HepG2 (cell line): ENCODE measurements around the gene IQCK. TPM values are rescaled to one million over a fixed set of nuclear protein-coding genes. Genes with fewer than 3 reads are reported as not detected.

Experiments
- ATAC-seq: fragments of 200-7000 bp; cut with Tn5 transposase; 3 replicates; pipeline ENCODE4 v1.9.1; 2020; ENCODE audit warnings: mild to moderate bottlenecking, moderate library complexity
- BruUV-seq: library from RNA; stranded (reverse); fragments of 400-500 nt; replicated peaks from 2 replicates; lab custom pipeline; 2021; lab: Mats Ljungman, UMichigan
- CTCF ChIA-PET: fragments of 300-600 bp; formaldehyde crosslinking; extraction: SDS; loops from one replicate; lab custom pipeline; 2021; ENCODE audit warnings: low total read pairs, inconsistent platforms, low intra/inter-chr PET ratio; lab: Yijun Ruan, JAX
- POLR2A ChIA-PET: fragments of 350-600 bp; sonication (Branson Sonifier 250); formaldehyde crosslinking; loops from one replicate; lab custom pipeline; 2020; ENCODE audit warnings: antibody characterized with exemption, inconsistent platforms; lab: Yijun Ruan, JAX
- DNase-seq: peaks from one replicate; pipeline ENCODE4 v3.0.0-alpha.2; 2015; ENCODE audit warnings: low spot score
- FAIRE-seq: peaks from 3 replicates; lab custom pipeline; 2011; peaks lifted over from hg19 to GRCh38; lab: Jason Lieb, UNC
- H2AFZ ChIP-seq: one replicate; pipeline ENCODE4 v1.6.1; 2011; ENCODE audit warnings: low read length, inconsistent platforms
- H3K27ac ChIP-seq: fragments of 300-600 bp; 3 replicates; pipeline ENCODE4 v1.8.0; 2011; ENCODE audit warnings: mixed run types, mild to moderate bottlenecking, mixed read lengths, low read length, inconsistent platforms; ENCODE audit not compliant: insufficient read depth; ENCODE audit errors: extremely low read length
- H3K27me3 ChIP-seq, 2 experiments: fragments of 200-600 bp in 1 of 2; 2 replicates in 1 of 2; 3 replicates in 1 of 2; pipeline versions ENCODE4 v1.6.0 to v1.8.0; 2011; ENCODE audit warnings: low read length in 2 of 2, mild to moderate bottlenecking in 2 of 2, moderate library complexity in 2 of 2, inconsistent platforms in 1 of 2; ENCODE audit not compliant: insufficient read depth in 2 of 2, control insufficient read depth in 1 of 2
- H3K36me3 ChIP-seq, 2 experiments: fragments of 200-600 bp in 1 of 2; replicated peaks in 1 of 2; 2 replicates in 1 of 2; 3 replicates in 1 of 2; pipeline versions ENCODE4 v1.5.1 to v1.8.0; 2011; ENCODE audit warnings: low read length in 2 of 2, inconsistent platforms in 1 of 2; ENCODE audit not compliant: insufficient read depth in 2 of 2, control insufficient read depth in 1 of 2
- H3K4me1 ChIP-seq: 2 replicates; pipeline ENCODE4 v1.5.1; 2012; ENCODE audit warnings: low read length, inconsistent platforms; ENCODE audit not compliant: insufficient read depth
- H3K4me2 ChIP-seq: 2 replicates; pipeline ENCODE4 v1.6.0; 2011; ENCODE audit warnings: low read depth, low read length, inconsistent platforms
- H3K4me3 ChIP-seq, 3 experiments: fragments of 200-600 bp in 1 of 3; sonication (generic), shearing (Covaris generic) in 1 of 3; replicated peaks in 1 of 3; 2 replicates each; pipeline ENCODE4 v1.5.1; 2011 to 2016; ENCODE audit warnings: low read length in 3 of 3, inconsistent platforms in 2 of 3, low read depth in 2 of 3, mild to moderate bottlenecking in 2 of 3, control low read depth in 1 of 3, mixed read lengths in 1 of 3; ENCODE audit not compliant: insufficient read depth in 1 of 3
- H3K79me2 ChIP-seq: one replicate; pipeline ENCODE4 v1.6.1; 2011; ENCODE audit warnings: low read length, inconsistent platforms; ENCODE audit not compliant: insufficient read depth
- H3K9ac ChIP-seq: 2 replicates; pipeline ENCODE4 v1.6.0; 2011; ENCODE audit warnings: mild to moderate bottlenecking, low read depth, low read length, inconsistent platforms; ENCODE audit not compliant: insufficient read depth
- H3K9me3 ChIP-seq: 2 replicates; pipeline ENCODE4 v1.5.1; 2012; ENCODE audit warnings: mild to moderate bottlenecking, low read length
- H4K20me1 ChIP-seq: 2 replicates; pipeline ENCODE4 v1.6.0; 2011; ENCODE audit warnings: inconsistent platforms, mild to moderate bottlenecking, low read length, moderate library complexity; ENCODE audit not compliant: insufficient read depth
- CBX2 ChIP-seq, 2 experiments: fragments of 200-600 bp in 1 of 2; sonication (generic); formaldehyde crosslinking in 1 of 2; IDR thresholded peaks; 2 replicates each; pipeline versions ENCODE4 v1.7.0 to v1.8.1; 2018 to 2022; ENCODE audit warnings: low read depth in 2 of 2, low read length in 1 of 2, mild to moderate bottlenecking in 1 of 2, missing genetic modification reagents in 1 of 2
- EHMT2 ChIP-seq: fragments of 200-600 bp; sonication (generic); IDR thresholded peaks from 2 replicates; pipeline ENCODE4 v1.7.0; 2017; ENCODE audit warnings: antibody characterized with exemption, low read depth, low read length, borderline replicate concordance
- FOSL2 ChIP-seq: sonication (generic); formaldehyde crosslinking; IDR thresholded peaks from 2 replicates; pipeline ENCODE4 v1.4.0; 2020; ENCODE audit warnings: missing genetic modification reagents
- HNF1A ChIP-seq, 2 experiments: sonication (generic) in 1 of 2; formaldehyde crosslinking in 1 of 2; IDR thresholded peaks; 2 replicates each; pipeline versions ENCODE4 v1.4.0 to v1.6.1; 2016 to 2020; ENCODE audit warnings: borderline replicate concordance in 1 of 2, low read depth in 1 of 2, mild to moderate bottlenecking in 1 of 2, missing genetic modification reagents in 1 of 2
- TFDP1 ChIP-seq: IDR thresholded peaks from 2 replicates; pipeline ENCODE4 v1.6.1; 2016; ENCODE audit warnings: missing compliant biosample characterization, missing genetic modification reagents, borderline replicate concordance
- ZNF614 ChIP-seq: IDR thresholded peaks from 2 replicates; pipeline ENCODE4 v1.6.1; 2018; ENCODE audit warnings: missing biosample characterization, missing genetic modification reagents, inconsistent platforms, borderline replicate concordance
- ZNF781 ChIP-seq: sonication (generic); formaldehyde crosslinking; IDR thresholded peaks from 2 replicates; pipeline ENCODE4 v1.5.1; 2020; ENCODE audit warnings: borderline replicate concordance, mild to moderate bottlenecking, missing genetic modification reagents; ENCODE audit errors: not compliant biosample characterization
- WGBS: methylation state at CpG from one replicate; pipeline ENCODE4 v1.1.6; 2017; ENCODE audit warnings: low lambda C conversion rate; 5-methylcytosine and 5-hydroxymethylcytosine counted together
- in situ Hi-C: cut with HindIII; loops from 2 replicates; pipeline ENCODE4 v1.10.0; 2017; ENCODE audit warnings: low pct_unique_long_range_greater_than_20kb; ENCODE audit not compliant: extremely low pct_ligation_motif_present
- intact Hi-C: fragments of 100-400 bp; cut with micrococcal nuclease; formaldehyde crosslinking; loops from one replicate; pipeline ENCODE4 v1.10.0; 2022; ENCODE audit not compliant: unreplicated experiment
- polyA plus RNA-seq, 8 experiments: library from polyadenylated mRNA; depleted of rRNA in 3 of 8; stranded (reverse) in 7 of 8; unstranded in 1 of 8; fragments of >200 nt; fragmentation: Illumina TruSeq in 4 of 8; extraction: Trizol in 4 of 8; gene quantifications; 2 replicates each; pipeline versions ENCODE4 v1.2.1 to v1.2.3, GENCODE V29; 2011 to 2016; ENCODE audit warnings: low read depth in 4 of 8, missing spikeins in 1 of 8, mixed read lengths in 1 of 8; ENCODE audit not compliant: insufficient read depth in 1 of 8
- total RNA-seq, 5 experiments: library from RNA; depleted of rRNA; stranded (reverse); fragments of >200 nt; fragmentation: Illumina TruSeq; extraction: Trizol; gene quantifications; 2 replicates each; pipeline ENCODE4 v1.2.3, GENCODE V29; 2016; ENCODE audit warnings: low read depth in 1 of 5

IQCK gene
- total and polyA plus RNA-seq, 2 of the 13 experiments (the other 11 are each of a cell fraction or from before 2014, with no cell fraction given), result 5.1 to 7.3 TPM

- CTCF ChIA-PET, result no interaction called here
- Histone ChIP-seq H3K4me3 (no peak overlapping the region), H3K27ac (no peak overlapping the region), H3K9ac (no peak overlapping the region), H3K4me1 (no peaks in the 10 kb centered on the region), H3K27me3 (no peaks in the 10 kb centered on the region), H3K79me2 (no peaks in the 10 kb centered on the region), H2AFZ (no peak overlapping the region), H3K36me3 (no peaks in the 10 kb centered on the region), H3K4me2 (no peak overlapping the region), H4K20me1 (no peaks in the 10 kb centered on the region), H3K9me3 (no peaks in the 10 kb centered on the region; the same call in 1 of the 2 replicates)
- DNase-seq, result no peak
- WGBS, result 94% methylated on average over 13 of the region's 13 CpGs
- no TSS peak for BruUV-seq
- no peak for FAIRE-seq
- POLR2A ChIA-PET, result no interaction called here
- TF ChIP-seq HNF1A (IDR thresholded peaks at IDR 0.05; ENCODE audit: low read depth) (no peak), HNF1A (CRISPR knock-in tag; IDR thresholded peaks at IDR 0.05; ENCODE audit: borderline replicate concordance) (no peak), EHMT2 (no peak), ZNF781 (no peak), FOSL2 (CRISPR knock-in tag) (no peak), ZNF614 (CRISPR knock-in tag) (no peak), CBX2 (IDR thresholded peaks at IDR 0.05; ENCODE audit: low read depth, low read length) (no peak), CBX2 (CRISPR knock-in tag; IDR thresholded peaks at IDR 0.05; ENCODE audit: low read depth) (no peak), TFDP1 (CRISPR knock-in tag) (no peak)
- in situ Hi-C loops (no loop called here), intact Hi-C loops (no loop called here)
- ATAC-seq, result no peak
These were observed 49.4 kb downstream of the IQCK start for GRCh38 chr16:19767497-19767896.
